GM12872 (cell line): ENCODE results near the gene OR10J5.

ENCODE experiments used
- TF ChIP-seq, protein P1 (sequence below): IDR thresholded peaks from 3 replicates; pipeline ENCODE4 v1.5.1; 2011; ENCODE audit warnings: low read depth, mild to moderate bottlenecking, low read length, moderate library complexity; ENCODE audit not compliant: insufficient read depth

The OR10J5 gene, protein sequence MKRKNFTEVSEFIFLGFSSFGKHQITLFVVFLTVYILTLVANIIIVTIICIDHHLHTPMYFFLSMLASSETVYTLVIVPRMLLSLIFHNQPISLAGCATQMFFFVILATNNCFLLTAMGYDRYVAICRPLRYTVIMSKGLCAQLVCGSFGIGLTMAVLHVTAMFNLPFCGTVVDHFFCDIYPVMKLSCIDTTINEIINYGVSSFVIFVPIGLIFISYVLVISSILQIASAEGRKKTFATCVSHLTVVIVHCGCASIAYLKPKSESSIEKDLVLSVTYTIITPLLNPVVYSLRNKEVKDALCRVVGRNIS

DNA sequence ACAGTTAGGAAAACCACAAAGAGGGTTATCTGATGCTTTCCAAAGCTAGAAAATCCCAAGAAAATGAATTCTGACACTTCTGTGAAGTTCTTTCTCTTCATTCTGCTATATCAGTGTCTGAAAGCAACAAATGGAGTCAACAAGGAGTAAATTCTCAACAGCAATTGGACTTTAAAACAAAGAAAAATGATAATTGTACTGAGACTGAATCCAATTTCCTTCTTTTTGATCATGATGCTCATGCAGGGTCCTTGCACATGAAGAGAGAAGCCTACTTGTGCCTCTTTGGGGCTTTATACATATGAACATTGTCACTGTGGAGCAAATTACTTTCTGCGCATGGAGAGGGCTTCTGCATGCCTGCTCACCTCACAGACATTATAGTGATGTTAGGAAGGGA is at the start of gene OR10J5:
OR10J5 (minus strand) TSS at position 101 of the 400 bp plus-strand sequence; CDS start at position 101, 0 bp downstream.
- TF ChIP-seq, protein P1, sequence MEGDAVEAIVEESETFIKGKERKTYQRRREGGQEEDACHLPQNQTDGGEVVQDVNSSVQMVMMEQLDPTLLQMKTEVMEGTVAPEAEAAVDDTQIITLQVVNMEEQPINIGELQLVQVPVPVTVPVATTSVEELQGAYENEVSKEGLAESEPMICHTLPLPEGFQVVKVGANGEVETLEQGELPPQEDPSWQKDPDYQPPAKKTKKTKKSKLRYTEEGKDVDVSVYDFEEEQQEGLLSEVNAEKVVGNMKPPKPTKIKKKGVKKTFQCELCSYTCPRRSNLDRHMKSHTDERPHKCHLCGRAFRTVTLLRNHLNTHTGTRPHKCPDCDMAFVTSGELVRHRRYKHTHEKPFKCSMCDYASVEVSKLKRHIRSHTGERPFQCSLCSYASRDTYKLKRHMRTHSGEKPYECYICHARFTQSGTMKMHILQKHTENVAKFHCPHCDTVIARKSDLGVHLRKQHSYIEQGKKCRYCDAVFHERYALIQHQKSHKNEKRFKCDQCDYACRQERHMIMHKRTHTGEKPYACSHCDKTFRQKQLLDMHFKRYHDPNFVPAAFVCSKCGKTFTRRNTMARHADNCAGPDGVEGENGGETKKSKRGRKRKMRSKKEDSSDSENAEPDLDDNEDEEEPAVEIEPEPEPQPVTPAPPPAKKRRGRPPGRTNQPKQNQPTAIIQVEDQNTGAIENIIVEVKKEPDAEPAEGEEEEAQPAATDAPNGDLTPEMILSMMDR = no peak

DNA sequence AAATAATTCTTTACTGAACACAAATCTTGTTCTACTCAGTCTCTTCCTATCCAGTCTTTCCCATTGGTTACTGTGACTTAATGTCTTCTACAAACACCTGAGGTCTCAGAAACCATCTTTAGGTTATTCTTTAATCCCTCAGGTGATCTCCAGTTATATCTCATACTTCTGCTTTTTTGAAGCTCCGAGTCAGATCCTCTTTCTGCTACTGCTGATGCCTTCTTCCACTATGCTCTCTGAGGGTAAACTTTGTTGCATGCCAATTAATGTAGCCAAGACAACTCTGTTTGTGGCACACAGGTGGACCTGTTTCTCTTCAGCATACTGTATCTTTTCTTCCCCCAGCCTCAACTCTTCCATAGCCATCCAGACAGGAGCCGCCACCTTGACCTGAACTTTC is 48.7 kb upstream of the OR10J5 start:
- TF ChIP-seq, protein P1 = no peak

DNA sequence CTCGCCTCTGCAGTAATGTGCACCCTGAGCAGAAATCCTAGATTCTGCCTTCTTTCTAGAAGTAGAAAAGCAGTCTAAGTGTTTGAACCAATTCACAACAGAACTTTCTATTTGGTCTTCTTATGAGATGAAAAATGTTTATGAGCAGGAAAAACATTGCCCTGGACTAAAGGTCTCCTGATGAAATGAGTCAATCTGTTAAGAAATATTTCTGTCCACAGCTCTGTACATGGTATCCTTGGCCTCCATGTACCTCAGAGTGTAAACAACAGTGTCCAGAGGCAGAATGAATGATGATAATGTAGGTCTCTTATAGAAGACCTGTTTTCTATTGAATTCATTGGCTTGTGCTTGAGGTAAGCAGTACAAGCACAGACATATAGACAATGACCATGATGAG is 45.6 kb upstream of the OR10J5 start:
- TF ChIP-seq, protein P1 = no peak

DNA sequence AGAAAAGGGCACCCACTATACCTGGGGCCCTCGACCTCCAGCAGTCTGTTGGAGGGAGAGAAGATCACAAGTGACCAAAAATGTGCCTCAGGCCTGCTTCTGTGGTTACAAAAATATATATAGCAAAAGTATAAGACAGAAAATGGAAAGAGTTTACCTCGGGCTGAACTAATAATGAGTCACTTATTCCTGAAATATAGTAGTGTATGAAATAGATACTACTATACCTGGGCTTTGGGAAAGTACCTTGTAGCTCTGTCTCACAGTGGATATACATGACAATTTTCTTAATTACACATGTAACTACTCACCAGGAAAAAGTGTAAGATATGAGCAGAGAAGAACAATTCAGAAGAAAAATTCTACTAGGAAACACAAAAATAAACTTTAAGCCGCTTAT is 44.5 kb upstream of the OR10J5 start:
- TF ChIP-seq, protein P1 = no peak

DNA sequence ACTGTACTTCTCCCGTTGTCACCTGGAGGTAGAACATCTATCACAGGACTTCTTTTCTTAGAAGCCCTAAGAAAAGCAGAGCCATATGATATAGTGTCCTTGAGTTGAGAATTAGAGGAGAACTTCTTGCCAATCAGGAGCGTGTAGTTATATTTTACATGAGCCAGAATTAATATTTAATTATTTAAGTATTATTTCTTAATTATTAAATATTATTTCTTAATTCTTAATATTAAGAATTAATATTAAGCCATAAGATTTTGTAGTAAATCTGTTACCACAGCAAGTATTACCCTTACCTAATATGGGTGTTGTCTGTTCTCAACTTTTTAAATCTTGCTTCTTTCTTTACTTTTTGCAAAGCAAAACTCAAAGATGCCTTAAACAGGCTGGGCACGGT is 41.6 kb upstream of the OR10J5 start:
- TF ChIP-seq, protein P1 = no peak

DNA sequence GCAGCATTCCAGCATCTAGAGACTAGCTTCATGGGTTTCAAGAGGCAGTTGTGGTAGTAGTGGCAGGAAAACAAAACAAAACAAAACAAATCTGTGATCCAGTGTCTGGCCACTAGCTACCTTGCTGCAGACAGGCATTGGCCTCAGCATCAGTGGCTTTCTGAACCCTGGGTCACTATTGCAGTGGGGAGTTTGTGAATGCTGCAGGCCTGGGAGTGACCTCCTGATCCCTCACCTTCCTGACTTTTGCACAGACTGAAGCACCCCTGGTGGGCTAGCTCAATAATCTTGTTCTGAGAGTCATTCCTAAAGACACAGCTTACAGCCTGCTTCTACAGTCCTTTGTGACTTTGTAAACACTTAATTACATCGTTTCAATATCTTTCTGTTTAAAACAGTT is 26.9 kb upstream of the OR10J5 start:
- TF ChIP-seq, protein P1 = no peak

DNA sequence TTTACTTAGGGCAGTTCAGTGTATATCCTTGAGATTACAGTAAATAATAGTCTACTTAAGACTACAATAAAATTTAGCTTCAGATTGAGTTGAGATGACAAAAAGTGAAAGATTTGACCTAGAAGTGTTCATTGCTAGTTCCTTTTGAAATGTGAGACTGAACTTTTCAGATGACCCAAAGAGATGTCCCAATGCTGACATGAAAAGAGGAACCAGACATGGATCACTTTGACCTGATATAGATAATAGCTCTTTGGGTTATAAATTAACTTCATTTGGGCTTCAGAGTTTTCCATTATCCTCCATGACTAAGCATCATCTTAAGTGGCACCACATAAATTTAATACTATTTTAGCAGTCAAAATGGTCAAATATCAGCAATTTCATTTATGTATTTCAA is 25.7 kb upstream of the OR10J5 start:
- TF ChIP-seq, protein P1 = no peak
